Smooth muscle cell (in vitro differentiated cells): ENCODE results near the gene RBPJ. TPM values are rescaled to one million over a fixed set of nuclear protein-coding genes. Genes with fewer than 3 reads are reported as not detected.

Source experiments
- DNase-seq: peaks from one replicate; lab custom pipeline; 2025; ENCODE audit not compliant: unreplicated experiment; lab: John Stamatoyannopoulos, UW
- H2AFZ ChIP-seq: fragments of 200-600 bp; sonication (generic); 2 replicates; pipeline ENCODE4 v1.6.0; 2016; ENCODE audit warnings: antibody characterized with exemption, low read depth, mild to moderate bottlenecking
- H3F3A ChIP-seq: fragments of 200-600 bp; sonication (generic); 2 replicates; pipeline ENCODE4 v1.6.0; 2017; ENCODE audit warnings: antibody characterized with exemption, low read depth
- H3K27ac ChIP-seq: fragments of 200-600 bp; sonication (generic); 2 replicates; pipeline ENCODE4 v1.5.1; 2016; ENCODE audit warnings: low read depth, mild to moderate bottlenecking
- H3K27me3 ChIP-seq: fragments of 200-600 bp; sonication (generic); 2 replicates; pipeline ENCODE4 v1.6.1; 2016; ENCODE audit warnings: low read depth, mild to moderate bottlenecking
- H3K36me3 ChIP-seq: fragments of 200-600 bp; sonication (generic); 2 replicates; pipeline ENCODE4 v1.5.1; 2016; ENCODE audit warnings: low read depth
- H3K4me1 ChIP-seq: fragments of 200-600 bp; sonication (generic); 2 replicates; pipeline ENCODE4 v1.5.1; 2016; ENCODE audit warnings: low read depth
- H3K4me2 ChIP-seq: fragments of 200-600 bp; sonication (generic); 2 replicates; pipeline ENCODE4 v1.6.0; 2016; ENCODE audit warnings: mild to moderate bottlenecking
- H3K4me3 ChIP-seq: fragments of 200-600 bp; sonication (generic); 2 replicates; pipeline ENCODE4 v1.5.1; 2016; ENCODE audit warnings: mild to moderate bottlenecking
- H3K79me2 ChIP-seq: fragments of 200-600 bp; sonication (generic); 2 replicates; pipeline ENCODE4 v1.6.0; 2016; ENCODE audit warnings: low read depth, mild to moderate bottlenecking
- H3K9ac ChIP-seq: fragments of 200-600 bp; sonication (generic); 2 replicates; pipeline ENCODE4 v1.6.0; 2016; ENCODE audit warnings: low read depth
- H3K9me3 ChIP-seq: fragments of 200-600 bp; sonication (generic); replicated peaks from 2 replicates; pipeline ENCODE4 v1.5.1; 2016; ENCODE audit warnings: low read depth
- H4K20me1 ChIP-seq: fragments of 200-600 bp; sonication (generic); 2 replicates; pipeline ENCODE4 v1.6.0; 2016; ENCODE audit warnings: low read depth
- CTCF ChIP-seq: fragments of 200-600 bp; sonication (generic); IDR thresholded peaks from 2 replicates; pipeline ENCODE4 v1.5.1; 2017; ENCODE audit warnings: borderline replicate concordance, mild to moderate bottlenecking, antibody characterized with exemption; ENCODE audit not compliant: insufficient read depth, poor library complexity, severe bottlenecking
- WGBS: methylation state at CpG from one replicate; pipeline ENCODE4 v1.1.7; 2016; ENCODE audit warnings: low lambda C conversion rate; 5-methylcytosine and 5-hydroxymethylcytosine counted together
- polyA plus RNA-seq: library from polyadenylated mRNA; unstranded; fragments of >200 nt; fragmentation: Nextera tagmentation; extraction: Ambion mirVana; gene quantifications from 2 replicates; pipeline ENCODE4 v1.2.1, GENCODE V29; 2016
- total RNA-seq: library from RNA; depleted of rRNA; stranded (reverse); fragments of >200 nt; gene quantifications from 2 replicates; pipeline ENCODE4 v1.2.3, GENCODE V29; 2014

The RBPJ gene
- total and polyA plus RNA-seq, 2 experiments from 2014 or later, result 96.9 to 137 TPM

- H3F3A ChIP-seq, result no peaks in the 10 kb centered on the region
- H3K4me3 ChIP-seq, result no peak overlapping the region
- H3K9me3 ChIP-seq, result no peaks in the 10 kb centered on the region
- no peak overlapping the region for H2AFZ ChIP-seq
- 69% methylated on average over 4 of the region's 4 CpGs for WGBS
- H3K4me1 ChIP-seq, result no peaks in the 10 kb centered on the region
- no peak for DNase-seq
- no peaks in the 10 kb centered on the region for H3K36me3 ChIP-seq
- H4K20me1 ChIP-seq, result no peaks in the 10 kb centered on the region
- H3K4me2 ChIP-seq, result no peak overlapping the region
- TF ChIP-seq CTCF, result no peak
- no peak overlapping the region for H3K9ac ChIP-seq
- H3K79me2 ChIP-seq, result no peaks in the 10 kb centered on the region
- no peak overlapping the region for H3K27ac ChIP-seq
- no peaks in the 10 kb centered on the region for H3K27me3 ChIP-seq
These were observed 31.4 kb upstream of the RBPJ start for GRCh38 chr4:26289401-26289800.

- TF ChIP-seq CTCF, result no peak
- H3K27me3 ChIP-seq, result no peaks in the 10 kb centered on the region
- H3K4me3 ChIP-seq, result no peak overlapping the region
- H3K9ac ChIP-seq, result no peak overlapping the region
- H3K27ac ChIP-seq, result no peak overlapping the region
- H2AFZ ChIP-seq, result no peak overlapping the region
- no peaks in the 10 kb centered on the region for H4K20me1 ChIP-seq
- WGBS, result 92% methylated on average over 3 of the region's 3 CpGs
- H3K79me2 ChIP-seq, result no peaks in the 10 kb centered on the region
- no peaks in the 10 kb centered on the region for H3F3A ChIP-seq
- no peaks in the 10 kb centered on the region for H3K9me3 ChIP-seq
- H3K36me3 ChIP-seq, result no peaks in the 10 kb centered on the region
- H3K4me2 ChIP-seq, result no peak overlapping the region
- no peaks in the 10 kb centered on the region for H3K4me1 ChIP-seq
- DNase-seq, result no peak
These were observed 30.5 kb upstream of the RBPJ start for GRCh38 chr4:26290321-26290720.

GRCh38 chr4:26294904-26295303 is 25.9 kb upstream of the RBPJ start:
- no peak for DNase-seq
- Histone ChIP-seq H4K20me1 (no peaks in the 10 kb centered on the region), H2AFZ (no peak overlapping the region), H3K9ac (no peak overlapping the region), H3K27ac (no peak overlapping the region), H3K4me2 (no peak overlapping the region), H3K79me2 (no peaks in the 10 kb centered on the region), H3K9me3 (no peaks in the 10 kb centered on the region), H3K27me3 (no peaks in the 10 kb centered on the region), H3K4me1 (peaks cover 13% of the 10 kb centered on the region), H3K4me3 (no peak overlapping the region), H3F3A (no peaks in the 10 kb centered on the region), H3K36me3 (no peaks in the 10 kb centered on the region)
- WGBS, result 89% methylated on average over 5 of the region's 5 CpGs
- TF ChIP-seq CTCF, result no peak

GRCh38 chr4:26296021-26296420 is 24.8 kb upstream of the RBPJ start:
- H3K36me3 ChIP-seq, result no peaks in the 10 kb centered on the region
- WGBS, result 91% methylated on average over 2 of the region's 2 CpGs

More at GRCh38 chr4:26296021-26296420, 24.8 kb upstream of the RBPJ start:
- Histone ChIP-seq H2AFZ (no peak overlapping the region), H3F3A (no peaks in the 10 kb centered on the region), H3K27me3 (no peaks in the 10 kb centered on the region), H3K4me2 (no peak overlapping the region), H3K79me2 (no peaks in the 10 kb centered on the region), H3K9ac (no peak overlapping the region), H3K4me1 (peaks cover 13% of the 10 kb centered on the region), H4K20me1 (no peaks in the 10 kb centered on the region), H3K4me3 (no peak overlapping the region), H3K9me3 (no peaks in the 10 kb centered on the region), H3K27ac (no peak overlapping the region)
- no peak for DNase-seq
- no peak for TF ChIP-seq CTCF
